Naive B cell (primary cell): ENCODE measurements around the gene TSHR. TPM values are rescaled to one million over a fixed set of nuclear protein-coding genes. Genes with fewer than 3 reads are reported as not detected.

Source experiments
- ATAC-seq, 2 donors: fragments of 150-1000 bp; cut with Tn5 transposase; 2 replicates each; pipeline ENCODE4 v1.10.0; 2021; ENCODE audit warnings: low read depth in 2 of 2, mild to moderate bottlenecking in 2 of 2, moderate library complexity in 2 of 2
- DNase-seq: peaks from one replicate; pipeline ENCODE4 v3.0.0; 2022
- H3K27ac Mint-ChIP-seq, 6 donors: one replicate each; pipeline ENCODE4 v1.8.0; 2020 to 2022; ENCODE audit warnings: mild to moderate bottlenecking in 6 of 6, mixed read lengths in 6 of 6, moderate library complexity in 5 of 6, inconsistent platforms in 2 of 6
- H3K27me3 Mint-ChIP-seq, 3 donors: one replicate each; pipeline ENCODE4 v1.8.0; 2021 to 2022; ENCODE audit warnings: mixed read lengths in 3 of 3, mild to moderate bottlenecking in 1 of 3
- H3K36me3 Mint-ChIP-seq, 2 donors: one replicate each; pipeline ENCODE4 v1.8.0; 2020 to 2022; ENCODE audit warnings: mixed read lengths in 2 of 2, inconsistent platforms in 1 of 2, mild to moderate bottlenecking in 1 of 2
- H3K4me1 Mint-ChIP-seq, 3 donors: one replicate each; pipeline ENCODE4 v1.8.0; 2020 to 2022; ENCODE audit warnings: mixed read lengths in 3 of 3, inconsistent platforms in 1 of 3, mild to moderate bottlenecking in 1 of 3, moderate library complexity in 1 of 3
- H3K4me3 Mint-ChIP-seq, 8 donors: one replicate each; pipeline ENCODE4 v1.8.0; 2020 to 2022; ENCODE audit warnings: mild to moderate bottlenecking in 8 of 8, mixed read lengths in 8 of 8, moderate library complexity in 8 of 8, inconsistent platforms in 2 of 8
- H3K9me3 Mint-ChIP-seq, 7 donors: one replicate each; pipeline ENCODE4 v1.8.0; 2020 to 2022; ENCODE audit warnings: mixed read lengths in 7 of 7, mild to moderate bottlenecking in 5 of 7, inconsistent platforms in 2 of 7, moderate library complexity in 1 of 7
- polyA plus RNA-seq, 6 donors: library from polyadenylated mRNA; unstranded; fragments of 300-500 nt; fragmentation: Illumina TruSeq; gene quantifications; one replicate each; pipeline ENCODE4 v1.2.3, GENCODE V29; 2021; ENCODE audit warnings: low read depth in 6 of 6

TSHR gene
- polyA plus RNA-seq, 6 donors from 2014 or later: not detected

GRCh38 chr14:80957613-80958012 lies 2.2 kb downstream of the TSHR start:
- Mint-ChIP-seq H3K4me1 (peaks cover 32 to 41% (median 35%) of the 10 kb centered on the region in 3 donors), H3K36me3 (no peaks in the 10 kb centered on the region), H3K27ac (peak overlapping the region in 2 of 6 donors; percentile 5 to 26), H3K9me3 (no peaks in the 10 kb centered on the region), H3K4me3 (no peak overlapping the region), H3K27me3 (peaks cover 0 to 5% (median 0%) of the 10 kb centered on the region in 3 donors)
- ATAC-seq (no peak), DNase-seq (no peak)

- Mint-ChIP-seq H3K27ac (peak overlapping the region in 4 of 6 donors; percentile 5 to 77 (median 18)), H3K4me3 (peak overlapping the region in 2 of 8 donors; percentile 10 to 54), H3K4me1 (peaks cover 32 to 41% (median 35%) of the 10 kb centered on the region in 3 donors), H3K36me3 (no peaks in the 10 kb centered on the region), H3K9me3 (no peaks in the 10 kb centered on the region), H3K27me3 (peaks cover 0 to 5% (median 0%) of the 10 kb centered on the region in 3 donors)
- no peak for ATAC-seq
- no peak for DNase-seq
Measured at GRCh38 chr14:80958226-80958625, 2.8 kb downstream of the TSHR start.

- H3K36me3 Mint-ChIP-seq: no peaks in the 10 kb centered on the region
- DNase-seq (no peak), ATAC-seq (no peak)
- peaks cover 0 to 5% (median 0%) of the 10 kb centered on the region in 3 donors for H3K27me3 Mint-ChIP-seq
- peaks cover 32 to 41% (median 35%) of the 10 kb centered on the region in 3 donors for H3K4me1 Mint-ChIP-seq
- H3K9me3 Mint-ChIP-seq: no peaks in the 10 kb centered on the region
- H3K27ac Mint-ChIP-seq: peak overlapping the region in 5 of 6 donors; percentile 15 to 93 (median 53)
- peak overlapping the region in 2 of 8 donors; percentile 54 to 67 for H3K4me3 Mint-ChIP-seq
Measured at GRCh38 chr14:80958939-80959338, 3.5 kb downstream of the TSHR start.

GRCh38 chr14:80959496-80959895 lies 4.1 kb downstream of the TSHR start:
- peaks cover 32 to 41% (median 35%) of the 10 kb centered on the region in 3 donors for H3K4me1 Mint-ChIP-seq
- peak overlapping the region; percentile 16 to 67 (median 44) for H3K4me3 Mint-ChIP-seq
- H3K36me3 Mint-ChIP-seq: no peaks in the 10 kb centered on the region
- peak; percentile 59 for DNase-seq
- no peaks in the 10 kb centered on the region for H3K9me3 Mint-ChIP-seq
- peak overlapping the region; percentile 49 to 95 (median 86) for H3K27ac Mint-ChIP-seq
- H3K27me3 Mint-ChIP-seq: peaks cover 0 to 5% (median 0%) of the 10 kb centered on the region in 3 donors
- peak; percentile 95 to 97 for ATAC-seq

GRCh38 chr14:80965037-80965436 lies 9.6 kb downstream of the TSHR start:
- DNase-seq: no peak
- no peaks in the 10 kb centered on the region for H3K36me3 Mint-ChIP-seq
- peaks cover 0 to 28% (median 0%) of the 10 kb centered on the region in 3 donors for H3K27me3 Mint-ChIP-seq
- no peak overlapping the region for H3K4me3 Mint-ChIP-seq
- ATAC-seq: no peak
- H3K27ac Mint-ChIP-seq: no peak overlapping the region
- H3K4me1 Mint-ChIP-seq: peaks cover 0 to 4% (median 4%) of the 10 kb centered on the region in 3 donors
- no peaks in the 10 kb centered on the region for H3K9me3 Mint-ChIP-seq

- no peaks in the 10 kb centered on the region for H3K36me3 Mint-ChIP-seq
- DNase-seq: no peak
- no peaks in the 10 kb centered on the region for H3K9me3 Mint-ChIP-seq
- H3K27me3 Mint-ChIP-seq: peaks cover 0 to 12% (median 11%) of the 10 kb centered on the region in 3 donors
- ATAC-seq: no peak
- H3K27ac Mint-ChIP-seq: no peak overlapping the region
- H3K4me1 Mint-ChIP-seq: peaks cover 0 to 2% (median 0%) of the 10 kb centered on the region in 3 donors
- H3K4me3 Mint-ChIP-seq: no peak overlapping the region
Measured at GRCh38 chr14:80973931-80974641, 18.7 kb downstream of the TSHR start.

GRCh38 chr14:80974679-80975078 lies 19.3 kb downstream of the TSHR start:
- peaks cover 0 to 2% (median 0%) of the 10 kb centered on the region in 3 donors for H3K4me1 Mint-ChIP-seq
- H3K4me3 Mint-ChIP-seq: no peak overlapping the region
- H3K36me3 Mint-ChIP-seq: no peaks in the 10 kb centered on the region
- no peak for DNase-seq
- H3K27ac Mint-ChIP-seq: peak overlapping the region in 1 of 6 donors; percentile 50
- ATAC-seq: no peak
- H3K27me3 Mint-ChIP-seq: peaks cover 0 to 12% (median 5%) of the 10 kb centered on the region in 3 donors
- H3K9me3 Mint-ChIP-seq: no peaks in the 10 kb centered on the region

- DNase-seq (no peak), ATAC-seq (no peak)
- Mint-ChIP-seq H3K27me3 (peaks cover 0 to 12% (median 9%) of the 10 kb centered on the region in 3 donors), H3K4me1 (peaks cover 0 to 2% (median 0%) of the 10 kb centered on the region in 3 donors), H3K4me3 (no peak overlapping the region), H3K27ac (peak overlapping the region in 1 of 6 donors; percentile 40), H3K36me3 (no peaks in the 10 kb centered on the region), H3K9me3 (no peaks in the 10 kb centered on the region)
Measured at GRCh38 chr14:80977221-80977620, 21.8 kb downstream of the TSHR start.

- H3K9me3 Mint-ChIP-seq: no peaks in the 10 kb centered on the region
- no peaks in the 10 kb centered on the region for H3K36me3 Mint-ChIP-seq
- H3K4me3 Mint-ChIP-seq: no peak overlapping the region
- DNase-seq (no peak), ATAC-seq (no peak)
- peaks cover 0 to 2% (median 0%) of the 10 kb centered on the region in 3 donors for H3K4me1 Mint-ChIP-seq
- H3K27me3 Mint-ChIP-seq: peaks cover 0 to 10% (median 6%) of the 10 kb centered on the region in 3 donors
- peak overlapping the region in 1 of 6 donors; percentile 43 for H3K27ac Mint-ChIP-seq
Measured at GRCh38 chr14:80978403-80978802, 23.0 kb downstream of the TSHR start.

GRCh38 chr14:80979951-80980350 lies 24.5 kb downstream of the TSHR start:
- DNase-seq (no peak), ATAC-seq (no peak)
- Mint-ChIP-seq H3K4me1 (peaks cover 0 to 2% (median 0%) of the 10 kb centered on the region in 3 donors), H3K4me3 (no peak overlapping the region), H3K27ac (no peak overlapping the region), H3K36me3 (no peaks in the 10 kb centered on the region), H3K27me3 (peaks cover 3 to 10% (median 6%) of the 10 kb centered on the region in 3 donors), H3K9me3 (no peaks in the 10 kb centered on the region)

GRCh38 chr14:80981156-80981555 lies 25.7 kb downstream of the TSHR start:
- H3K9me3 Mint-ChIP-seq: no peaks in the 10 kb centered on the region
- no peak overlapping the region for H3K27ac Mint-ChIP-seq
- ATAC-seq: no peak
- no peak for DNase-seq
- no peak overlapping the region for H3K4me3 Mint-ChIP-seq
- peaks cover 3 to 10% (median 4%) of the 10 kb centered on the region in 3 donors for H3K27me3 Mint-ChIP-seq
- no peaks in the 10 kb centered on the region for H3K36me3 Mint-ChIP-seq
- peaks cover 0 to 2% (median 0%) of the 10 kb centered on the region in 3 donors for H3K4me1 Mint-ChIP-seq

GRCh38 chr14:80981673-80982072 lies 26.3 kb downstream of the TSHR start:
- Mint-ChIP-seq H3K9me3 (no peaks in the 10 kb centered on the region), H3K27ac (no peak overlapping the region), H3K4me1 (peaks cover 0 to 2% (median 0%) of the 10 kb centered on the region in 3 donors), H3K4me3 (no peak overlapping the region), H3K36me3 (no peaks in the 10 kb centered on the region), H3K27me3 (peaks cover 3 to 10% (median 4%) of the 10 kb centered on the region in 3 donors)
- ATAC-seq (no peak), DNase-seq (no peak)

- DNase-seq (no peak), ATAC-seq (no peak)
- peaks cover 0 to 2% (median 0%) of the 10 kb centered on the region in 3 donors for H3K4me1 Mint-ChIP-seq
- peaks cover 3 to 10% (median 4%) of the 10 kb centered on the region in 3 donors for H3K27me3 Mint-ChIP-seq
- no peaks in the 10 kb centered on the region for H3K36me3 Mint-ChIP-seq
- H3K4me3 Mint-ChIP-seq: no peak overlapping the region
- H3K27ac Mint-ChIP-seq: peak overlapping the region in 1 of 6 donors; percentile 40
- H3K9me3 Mint-ChIP-seq: no peaks in the 10 kb centered on the region
Measured at GRCh38 chr14:80982711-80983110, 27.3 kb downstream of the TSHR start.
